Brain microvascular endothelial cell (primary cell): ENCODE measurements around the gene PRKN.

Experiments
- DNase-seq: peaks from one replicate; pipeline ENCODE4 v3.0.0-alpha.2; 2020
- H3K27ac ChIP-seq: fragments of 250-450 bp; sonication (Bioruptor Pico); 2 replicates; pipeline ENCODE4 v1.5.1; 2020; ENCODE audit warnings: mild to moderate bottlenecking, moderate library complexity
- H3K27me3 ChIP-seq: fragments of 250-450 bp; sonication (Bioruptor Pico); replicated peaks from 2 replicates; pipeline ENCODE4 v1.5.1; 2020; ENCODE audit warnings: mild to moderate bottlenecking
- H3K36me3 ChIP-seq: fragments of 250-450 bp; sonication (Bioruptor Pico); replicated peaks from 2 replicates; pipeline ENCODE4 v1.5.1; 2020; ENCODE audit warnings: mild to moderate bottlenecking
- H3K4me3 ChIP-seq: 2 replicates; pipeline ENCODE4 v1.5.1; 2011; ENCODE audit warnings: low read depth, mild to moderate bottlenecking, control low read depth, low read length, moderate library complexity
- in situ Hi-C: cut with HindIII; loops from 2 replicates; pipeline ENCODE4 v1.10.0; 2017; ENCODE audit warnings: low sequenced_read_pairs, low pct_ligation_motif_present
- TF ChIP-seq, protein P1 (sequence below): IDR thresholded peaks from 2 replicates; pipeline ENCODE4 v1.5.1; 2011; ENCODE audit warnings: low read depth, mild to moderate bottlenecking, moderate library complexity, low read length, control low read depth, inconsistent platforms; ENCODE audit errors: missing control alignments

The PRKN gene

GRCh38 chr6:161817881-161818280 lies 909.7 kb downstream of the PRKN start:
- Histone ChIP-seq H3K36me3 (no peaks in the 10 kb centered on the region), H3K27me3 (no peaks in the 10 kb centered on the region), H3K27ac (no peak overlapping the region), H3K4me3 (no peak overlapping the region)
- DNase-seq = no peak
- TF ChIP-seq, protein P1, sequence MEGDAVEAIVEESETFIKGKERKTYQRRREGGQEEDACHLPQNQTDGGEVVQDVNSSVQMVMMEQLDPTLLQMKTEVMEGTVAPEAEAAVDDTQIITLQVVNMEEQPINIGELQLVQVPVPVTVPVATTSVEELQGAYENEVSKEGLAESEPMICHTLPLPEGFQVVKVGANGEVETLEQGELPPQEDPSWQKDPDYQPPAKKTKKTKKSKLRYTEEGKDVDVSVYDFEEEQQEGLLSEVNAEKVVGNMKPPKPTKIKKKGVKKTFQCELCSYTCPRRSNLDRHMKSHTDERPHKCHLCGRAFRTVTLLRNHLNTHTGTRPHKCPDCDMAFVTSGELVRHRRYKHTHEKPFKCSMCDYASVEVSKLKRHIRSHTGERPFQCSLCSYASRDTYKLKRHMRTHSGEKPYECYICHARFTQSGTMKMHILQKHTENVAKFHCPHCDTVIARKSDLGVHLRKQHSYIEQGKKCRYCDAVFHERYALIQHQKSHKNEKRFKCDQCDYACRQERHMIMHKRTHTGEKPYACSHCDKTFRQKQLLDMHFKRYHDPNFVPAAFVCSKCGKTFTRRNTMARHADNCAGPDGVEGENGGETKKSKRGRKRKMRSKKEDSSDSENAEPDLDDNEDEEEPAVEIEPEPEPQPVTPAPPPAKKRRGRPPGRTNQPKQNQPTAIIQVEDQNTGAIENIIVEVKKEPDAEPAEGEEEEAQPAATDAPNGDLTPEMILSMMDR = no peak
- in situ Hi-C loops = no loop called here

DNA sequence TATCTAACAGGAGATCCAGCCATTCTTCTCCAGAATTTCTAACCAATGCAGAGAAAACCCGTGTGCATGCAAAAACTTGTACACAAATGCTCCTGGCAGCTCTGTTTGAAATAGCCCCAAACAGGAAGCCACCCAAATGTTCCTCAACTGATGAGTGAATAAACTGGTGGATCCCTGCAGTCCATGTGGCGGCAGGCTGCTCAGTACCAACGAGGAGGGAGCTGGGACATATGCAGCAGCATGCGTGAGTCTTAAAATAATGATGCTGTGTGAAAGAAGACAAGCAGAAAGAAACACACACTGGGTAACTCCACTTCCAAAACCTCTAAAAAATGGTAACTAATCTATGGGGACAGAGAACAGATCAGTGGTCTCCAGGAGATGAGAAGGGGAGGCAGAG lies 911.6 kb downstream of the PRKN start:
- Histone ChIP-seq H3K27ac (no peak overlapping the region), H3K36me3 (no peaks in the 10 kb centered on the region), H3K27me3 (no peaks in the 10 kb centered on the region), H3K4me3 (no peak overlapping the region)
- in situ Hi-C loops = no loop called here
- no peak for DNase-seq
- TF ChIP-seq, protein P1 = no peak

DNA sequence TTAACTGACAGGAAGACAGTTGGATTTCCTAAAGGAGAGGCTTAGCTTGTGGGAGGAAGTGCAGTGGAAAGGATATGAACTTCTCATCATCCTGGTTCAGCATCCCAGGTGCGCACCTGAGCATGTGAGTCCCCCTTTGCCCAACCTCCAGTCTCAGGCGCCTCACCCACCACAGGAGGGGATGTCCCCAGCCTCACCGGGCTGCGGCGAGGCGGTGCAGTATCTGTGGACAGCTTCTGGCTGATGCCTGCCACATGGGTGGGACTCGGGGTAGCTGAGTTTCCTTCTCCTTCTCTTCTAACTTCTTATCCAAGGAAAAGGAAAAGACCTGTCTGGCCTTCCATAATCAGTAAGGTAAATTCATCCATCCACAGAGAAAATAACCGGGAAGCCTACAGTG lies 914.4 kb downstream of the PRKN start:
- no peaks in the 10 kb centered on the region for H3K36me3 ChIP-seq
- TF ChIP-seq, protein P1 = no peak

GRCh38 chr6:161809971-161810370 lies 917.6 kb downstream of the PRKN start:
- Histone ChIP-seq H3K4me3 (no peak overlapping the region), H3K36me3 (no peaks in the 10 kb centered on the region), H3K27me3 (no peaks in the 10 kb centered on the region), H3K27ac (no peak overlapping the region)
- no peak for DNase-seq
- TF ChIP-seq, protein P1 = no peak
- in situ Hi-C loops = no loop called here

More for the DNA sequence above, 914.4 kb downstream of the PRKN start:
- Histone ChIP-seq H3K4me3 (no peak overlapping the region), H3K27me3 (no peaks in the 10 kb centered on the region), H3K27ac (no peak overlapping the region)
- DNase-seq = no peak
- in situ Hi-C loops = no loop called here

DNA sequence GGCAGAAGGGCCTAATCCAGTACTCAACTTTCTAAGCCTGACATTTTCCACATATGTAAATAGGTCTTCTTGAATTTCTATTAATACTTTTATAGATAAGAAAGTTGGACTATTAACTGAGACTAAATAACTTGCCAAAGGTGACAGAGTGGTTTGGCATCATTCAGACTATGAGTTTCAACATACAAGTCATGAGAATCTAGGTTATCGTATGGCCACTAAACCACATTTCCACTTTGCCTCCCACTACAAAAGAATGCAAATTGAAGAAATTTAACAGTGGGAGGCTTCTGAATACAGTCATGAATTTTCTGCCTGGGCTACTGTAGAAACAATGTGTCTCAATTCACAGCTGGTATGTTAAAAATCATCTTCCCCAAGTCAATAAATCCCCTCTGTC lies 922.7 kb downstream of the PRKN start:
- TF ChIP-seq, protein P1 = no peak
- in situ Hi-C loops = no loop called here

GRCh38 chr6:161803131-161803530 lies 924.4 kb downstream of the PRKN start:
- in situ Hi-C loops = no loop called here
- Histone ChIP-seq H3K27ac (no peak overlapping the region), H3K36me3 (no peaks in the 10 kb centered on the region), H3K27me3 (no peaks in the 10 kb centered on the region), H3K4me3 (no peak overlapping the region)
- TF ChIP-seq, protein P1 = no peak
- DNase-seq = no peak

More for the DNA sequence above, 922.7 kb downstream of the PRKN start:
- H3K27ac ChIP-seq = no peak overlapping the region
- no peaks in the 10 kb centered on the region for H3K36me3 ChIP-seq
- no peak overlapping the region for H3K4me3 ChIP-seq
- DNase-seq = no peak
- H3K27me3 ChIP-seq = no peaks in the 10 kb centered on the region
